Measurements from ENCODE around the gene ALDH2.
"Not testable (repeated sequence)": the region's sequence is repeated elsewhere in the genome, so short reads cannot be mapped to it uniquely, and the experiment has no call there.

Gene ALDH2

DNA sequence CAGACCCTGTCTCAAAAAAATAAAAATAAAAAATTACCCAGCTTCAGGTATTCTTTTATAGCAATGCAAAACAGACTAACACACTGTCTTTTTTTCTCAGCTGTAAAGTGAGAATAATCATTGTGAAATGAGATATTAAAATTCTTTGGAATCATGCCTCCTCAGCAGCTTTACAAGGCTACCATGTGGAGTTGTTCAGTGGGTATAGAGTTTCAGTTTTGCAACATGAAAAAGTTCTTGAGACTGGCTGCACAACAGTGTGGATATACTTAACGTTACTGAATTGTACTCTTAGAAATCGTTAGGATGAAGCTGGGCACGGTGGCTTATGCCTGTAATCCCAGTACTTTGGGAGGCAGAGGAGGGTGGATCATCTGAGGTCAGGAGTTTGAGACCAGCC, 59.6 kb downstream of the ALDH2 start:
- no peak for DNase-seq (ENCODE audit: low read depth in 2 of 2)

DNA sequence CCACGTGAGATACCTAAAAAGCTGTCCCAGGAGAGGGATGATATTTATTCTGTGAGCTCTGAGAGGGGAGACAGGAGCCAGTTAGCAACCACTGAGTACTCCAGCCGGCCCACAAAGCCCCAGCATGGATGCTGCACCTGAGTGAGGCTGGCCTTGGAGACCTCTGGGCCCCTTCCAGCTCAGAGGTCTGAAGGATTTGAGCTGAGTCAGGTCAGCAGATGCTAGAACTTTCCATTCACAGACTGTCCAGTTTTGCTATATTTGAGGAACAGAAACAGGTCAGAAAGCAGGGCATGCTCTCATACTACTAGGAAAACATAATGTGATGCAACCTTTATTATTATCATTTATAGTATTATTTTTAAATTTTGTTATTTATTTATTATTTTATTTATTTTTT, 60.3 kb downstream of the ALDH2 start:
- no peak for DNase-seq (ENCODE audit: low read depth in 2 of 2)

DNA sequence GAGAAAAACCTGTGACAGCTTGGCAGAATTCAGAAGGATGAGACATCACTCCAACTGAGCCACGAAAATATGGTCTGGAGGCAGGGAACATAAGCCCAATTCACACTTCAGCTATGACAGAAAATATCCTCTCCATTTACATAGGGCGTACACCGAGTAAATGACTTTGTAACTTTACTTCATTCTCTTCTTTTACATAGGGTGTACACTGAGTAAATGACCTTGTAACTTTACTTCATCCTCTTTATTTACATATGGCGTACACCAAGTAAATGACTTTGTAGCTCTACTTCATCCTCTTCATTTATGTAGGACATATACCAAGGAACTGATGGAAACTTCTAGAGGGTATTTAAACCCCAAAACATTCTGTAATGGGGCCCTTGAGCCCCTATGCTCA, 61.2 kb downstream of the ALDH2 start:
- no peak for DNase-seq (ENCODE audit: low read depth in 2 of 2)

DNA sequence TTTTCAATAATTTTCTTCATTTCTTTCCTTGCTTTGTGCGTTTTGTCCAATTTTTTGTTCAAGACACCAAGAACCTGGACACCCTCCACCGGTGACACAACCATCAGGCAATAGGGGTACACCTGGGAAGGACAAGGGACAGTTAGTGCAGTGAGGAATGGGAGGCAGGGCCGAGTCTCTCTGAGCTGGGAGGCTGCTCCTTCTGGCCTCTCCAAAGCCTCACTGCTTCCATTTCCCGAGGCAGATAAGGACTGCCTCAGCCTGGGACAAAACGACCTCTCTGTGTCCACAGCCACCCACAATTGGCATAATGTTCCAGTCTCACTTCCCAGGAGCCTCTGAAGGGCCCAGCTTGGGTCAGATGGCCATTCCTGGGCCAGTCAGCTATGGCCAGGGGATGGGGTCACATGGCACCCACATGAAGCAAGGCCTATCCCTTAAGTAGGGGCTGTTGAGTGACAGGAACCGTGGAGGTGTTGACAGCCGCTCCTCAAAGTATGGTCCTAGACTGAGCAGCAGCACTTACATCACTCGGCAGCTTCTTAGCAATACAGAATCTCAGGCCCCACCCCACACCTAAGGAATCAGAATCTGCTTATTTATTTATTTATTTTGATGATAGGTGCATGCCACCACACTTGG, 61.7 kb downstream of the ALDH2 start:
- no peak for DNase-seq (ENCODE audit: low read depth in 2 of 2)

DNA sequence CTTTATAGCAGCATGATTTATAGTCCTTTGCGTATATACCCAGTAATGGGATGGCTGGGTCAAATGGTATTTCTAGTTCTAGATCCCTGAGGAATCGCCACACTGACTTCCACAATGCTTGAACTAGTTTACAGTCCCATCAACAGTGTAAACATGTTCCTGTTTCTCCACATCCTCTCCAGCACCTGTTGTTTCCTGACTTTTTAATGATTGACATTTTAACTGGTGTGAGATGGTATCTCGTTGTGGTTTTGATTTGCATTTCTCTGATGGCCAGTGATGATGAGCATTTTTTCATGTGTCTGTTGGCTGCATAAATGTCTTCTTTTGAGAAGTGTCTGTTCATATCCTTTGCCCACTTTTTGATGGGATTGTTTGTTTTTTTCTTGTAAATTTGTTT, 62.9 kb downstream of the ALDH2 start:
- not testable (repeated sequence) for DNase-seq (ENCODE audit: low read depth in 2 of 2)

DNA sequence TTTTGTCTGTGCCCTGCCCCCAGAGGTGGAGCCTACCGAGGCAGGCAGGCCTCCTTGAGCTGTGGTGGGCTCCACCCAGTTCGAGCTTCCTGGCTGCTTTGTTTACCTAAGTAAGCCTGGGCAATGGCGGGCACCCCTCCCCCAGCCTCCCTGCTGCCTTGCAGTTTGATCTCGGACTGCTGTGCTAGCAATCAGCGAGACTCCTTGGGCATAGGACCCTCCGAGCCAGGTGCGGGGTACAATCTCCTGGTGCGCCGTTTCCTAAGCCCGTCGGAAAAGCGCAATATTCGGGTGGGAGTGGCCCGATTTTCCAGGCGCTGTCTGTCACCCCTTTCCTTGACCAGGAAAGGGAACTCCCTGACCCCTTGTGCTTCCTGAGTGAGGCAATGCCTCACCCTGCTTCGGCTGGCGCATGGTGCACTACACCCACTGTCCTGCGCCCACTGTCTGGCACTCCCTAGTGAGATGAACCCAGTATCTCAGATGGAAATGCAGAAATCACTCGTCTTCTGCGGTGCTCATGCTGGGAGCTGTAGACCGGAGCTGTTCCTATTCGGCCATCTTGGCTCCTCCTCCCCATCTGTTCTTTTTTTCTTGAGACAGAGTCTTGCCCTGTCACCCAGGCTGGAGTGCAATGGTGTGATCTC, 68.1 kb downstream of the ALDH2 start:
- DNase-seq (ENCODE audit: low read depth in 2 of 2) = not testable (repeated sequence)

DNA sequence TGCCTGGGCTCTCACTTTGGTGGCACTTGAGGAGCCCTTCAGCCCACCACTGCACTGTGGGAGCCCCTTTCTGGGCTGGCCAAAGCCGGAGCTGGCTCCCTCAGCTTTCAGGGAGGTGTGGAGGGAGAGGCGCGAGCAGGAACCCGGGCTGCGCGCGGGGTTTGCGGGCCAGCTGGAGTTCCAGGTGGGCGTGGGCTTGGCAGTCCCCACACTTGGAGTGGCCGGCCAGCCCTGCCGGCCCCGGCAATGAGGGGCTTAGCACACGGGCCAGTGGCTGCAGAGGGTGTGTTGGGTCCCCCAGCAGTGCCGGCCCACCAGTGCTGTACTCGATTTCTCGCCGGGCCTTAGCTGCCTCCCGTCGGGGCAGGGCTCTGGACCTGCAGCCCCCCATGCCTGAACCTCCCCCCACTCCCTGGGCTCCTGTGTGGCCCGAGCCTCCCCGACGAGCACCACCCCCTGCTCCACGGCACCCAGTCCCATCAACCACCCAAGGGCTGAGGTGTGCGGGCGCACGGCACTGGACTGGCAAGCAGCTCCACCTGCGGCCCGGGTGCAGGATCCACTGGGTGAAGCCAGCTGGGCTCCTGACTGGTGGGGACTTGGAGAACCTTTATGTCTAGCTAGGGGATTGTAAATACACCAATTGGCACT, 68.9 kb downstream of the ALDH2 start:
- not testable (repeated sequence) for DNase-seq (ENCODE audit: low read depth in 2 of 2)

DNA sequence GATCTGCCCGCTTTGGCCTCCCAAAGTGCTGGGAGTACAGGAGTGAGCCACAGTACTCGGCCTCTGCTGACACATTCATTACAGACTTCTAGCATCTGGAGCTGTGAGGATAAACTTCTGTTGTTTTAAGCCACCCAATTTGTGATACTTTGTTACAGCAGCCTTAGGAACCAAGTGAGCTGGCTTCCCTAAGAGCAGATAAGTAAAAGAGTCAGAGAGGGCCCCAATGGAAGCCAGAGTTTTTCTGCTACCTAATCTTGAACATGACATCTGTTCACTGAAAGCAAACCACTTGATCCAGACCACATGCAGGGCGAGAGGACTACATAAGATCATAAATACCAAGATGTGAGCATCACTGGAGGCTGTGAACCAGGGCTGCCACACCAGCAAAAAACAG, 71.6 kb downstream of the ALDH2 start:
- no peak for DNase-seq (ENCODE audit: low read depth in 2 of 2)

DNA sequence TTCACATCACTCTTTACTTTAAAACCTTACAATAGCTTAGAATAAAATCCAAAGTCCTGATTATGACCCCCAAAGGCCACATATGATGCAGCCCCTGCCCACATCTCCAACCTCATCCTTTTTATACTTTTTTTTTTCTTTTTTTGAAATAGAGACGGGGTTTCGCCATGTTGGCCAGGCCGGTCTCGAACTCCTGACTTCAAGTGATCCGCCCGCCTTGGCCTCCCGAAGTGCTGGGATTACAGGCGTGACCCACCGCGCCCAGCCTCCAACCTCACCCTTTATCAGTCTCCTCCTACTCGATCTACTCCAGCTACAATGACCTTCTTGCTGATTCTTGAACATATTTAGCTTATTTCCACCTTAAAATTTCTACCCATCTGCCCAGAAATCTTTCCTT, 74.1 kb downstream of the ALDH2 start:
- no peak for DNase-seq (ENCODE audit: low read depth in 2 of 2)

DNA sequence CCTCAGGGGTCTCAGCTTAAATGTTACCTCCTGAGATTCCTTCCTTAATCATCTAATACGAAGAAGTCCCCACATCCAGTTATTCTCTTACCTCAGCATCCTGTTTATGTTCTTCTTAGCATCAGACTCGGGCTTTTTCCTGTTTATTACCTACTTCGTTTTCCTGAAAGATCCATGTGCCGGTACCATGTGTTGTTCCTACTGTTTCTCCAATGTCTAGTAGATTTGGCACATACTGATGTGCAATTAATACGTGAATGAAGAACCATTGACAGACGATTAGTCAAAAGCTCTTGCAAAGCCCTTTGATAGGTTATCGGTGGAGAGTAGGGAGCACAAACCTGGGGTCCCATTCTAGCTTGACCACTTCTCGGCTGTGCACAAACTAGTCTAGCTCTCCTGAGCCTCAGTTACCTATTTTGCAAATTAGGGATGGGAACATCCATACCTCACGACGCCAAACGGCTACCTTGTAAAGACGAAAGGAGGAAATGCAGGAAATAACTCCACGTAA, 74.6 kb downstream of the ALDH2 start:
- DNase-seq (ENCODE audit: low read depth in 2 of 2) = no peak

DNA sequence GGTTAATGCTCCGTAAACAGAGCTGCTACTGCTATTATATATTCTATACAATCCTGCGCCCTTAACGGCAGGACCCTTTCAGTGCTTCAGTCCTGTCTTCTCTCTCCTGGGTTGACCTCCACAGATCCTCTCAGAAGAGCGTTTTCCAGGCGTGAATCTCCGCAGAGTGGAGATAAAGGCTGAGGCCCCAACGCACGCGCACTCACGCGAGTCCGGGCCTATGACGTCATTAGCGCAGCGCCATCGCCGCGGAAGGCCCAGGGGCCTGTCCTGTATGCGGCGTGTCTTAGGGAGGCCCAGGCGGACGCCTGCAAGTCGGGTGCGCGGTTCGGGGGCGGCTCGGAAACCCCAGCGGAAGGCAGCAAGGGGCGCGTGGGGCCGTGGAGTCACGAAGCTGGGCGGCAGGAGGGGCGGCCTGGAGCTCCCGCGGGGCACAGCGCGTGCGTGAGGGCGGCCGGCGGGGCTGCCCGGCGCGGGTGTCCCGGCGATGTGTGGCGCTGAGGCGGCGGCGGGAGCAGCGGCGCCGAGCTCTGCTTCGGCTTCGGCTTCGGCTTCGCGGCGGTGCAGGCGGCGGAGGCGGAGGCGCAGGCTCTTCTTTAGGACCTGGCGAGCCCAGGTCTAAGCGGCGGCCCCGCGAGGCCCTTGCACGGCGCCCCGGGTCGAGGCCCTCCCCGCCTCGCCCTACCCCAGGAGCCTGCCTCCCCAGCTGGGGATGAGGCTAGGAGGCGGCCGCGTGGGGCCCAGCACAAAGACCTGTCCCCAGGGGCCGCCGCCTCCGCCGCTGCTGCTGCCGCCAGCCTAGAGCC, 75.2 kb downstream of the ALDH2 start, which contains the start of gene MAPKAPK5:
MAPKAPK5 (plus strand) TSS at position 479 of the 806 bp plus-strand sequence. CDS start 506 bp downstream, outside the sequence.
- peak; percentile 90 to 92 for DNase-seq (ENCODE audit: low read depth in 2 of 2)

DNA sequence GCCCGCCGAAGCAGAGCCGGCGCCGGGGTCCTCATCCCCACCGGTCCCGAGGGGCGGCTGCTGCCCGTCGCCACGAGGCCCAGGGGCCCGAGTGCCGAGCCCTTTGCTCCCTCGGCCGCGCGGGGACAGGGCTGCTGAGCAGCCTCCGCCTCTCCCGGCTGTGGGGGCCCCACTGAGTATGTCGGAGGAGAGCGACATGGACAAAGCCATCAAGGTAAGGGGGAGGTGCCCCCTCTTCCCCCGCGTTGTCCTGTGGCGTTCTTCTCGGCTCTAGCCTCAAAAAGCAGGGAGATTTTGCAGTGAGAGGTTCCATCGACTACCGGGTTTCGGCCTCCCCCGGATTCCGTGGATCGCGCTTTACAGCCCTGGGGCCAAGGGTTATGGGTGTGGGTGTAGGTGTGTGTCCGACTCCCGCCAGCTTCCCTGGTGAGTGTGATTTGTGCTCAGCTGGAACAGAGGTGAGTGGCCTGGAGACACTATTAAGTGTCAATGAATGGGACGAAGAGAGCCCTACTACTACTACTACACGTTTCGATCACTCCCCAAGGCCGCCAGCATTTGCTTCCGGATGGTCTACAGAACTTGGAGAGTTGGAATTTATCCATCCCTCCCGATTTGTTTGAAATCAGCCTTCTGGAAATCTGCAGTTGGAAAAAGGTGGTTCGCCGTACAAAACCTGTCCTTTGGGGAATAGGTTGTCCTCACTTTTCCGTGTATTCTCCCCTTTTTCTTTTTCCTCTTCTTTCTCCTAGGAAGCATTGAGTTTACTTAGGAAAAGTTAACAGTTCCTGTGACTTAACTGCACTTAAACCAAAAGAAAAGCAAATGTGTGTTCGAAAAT, 76.0 kb downstream of the ALDH2 start:
- DNase-seq (ENCODE audit: low read depth in 2 of 2) = no peak

DNA sequence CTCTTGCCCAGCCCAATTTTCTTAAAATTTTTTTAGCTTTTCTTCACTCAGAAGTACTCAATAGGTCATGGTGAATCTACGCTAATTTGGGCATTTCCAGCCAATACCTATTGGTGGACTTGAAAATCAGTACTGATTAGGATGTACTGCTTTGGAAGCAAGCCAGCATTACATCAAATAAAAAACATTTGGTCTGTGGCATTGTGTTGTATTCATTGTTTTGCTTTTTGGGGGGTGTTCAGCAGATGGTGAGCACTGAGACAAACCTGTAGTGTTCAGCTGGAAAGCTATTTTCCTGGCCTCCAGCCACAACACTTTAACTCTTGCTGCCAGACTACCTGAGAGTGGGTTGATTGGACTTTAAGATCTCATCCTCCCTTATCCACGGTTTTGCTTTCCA, 79.3 kb downstream of the ALDH2 start:
- DNase-seq (ENCODE audit: low read depth in 2 of 2) = no peak

DNA sequence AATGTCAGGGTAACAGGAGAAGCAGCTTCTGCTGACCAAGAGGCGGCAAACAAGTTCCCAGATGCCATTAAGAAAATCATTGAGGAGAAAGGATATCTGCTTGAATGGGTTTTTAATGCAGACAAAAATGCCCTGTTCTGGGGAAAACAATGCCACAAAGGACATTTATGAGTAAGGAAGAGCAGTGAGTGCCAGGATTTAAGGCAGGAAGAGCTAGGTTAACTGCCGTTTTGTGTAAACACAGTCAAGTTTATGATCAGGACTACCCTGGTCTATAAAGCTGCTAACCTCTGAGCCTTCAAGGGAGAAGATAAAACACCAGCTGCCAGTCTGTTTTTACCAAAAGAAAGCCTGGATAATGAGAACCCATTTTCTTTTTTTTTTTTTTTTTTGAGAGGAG, 83.8 kb downstream of the ALDH2 start:
- no peak for DNase-seq (ENCODE audit: low read depth in 2 of 2)

DNA sequence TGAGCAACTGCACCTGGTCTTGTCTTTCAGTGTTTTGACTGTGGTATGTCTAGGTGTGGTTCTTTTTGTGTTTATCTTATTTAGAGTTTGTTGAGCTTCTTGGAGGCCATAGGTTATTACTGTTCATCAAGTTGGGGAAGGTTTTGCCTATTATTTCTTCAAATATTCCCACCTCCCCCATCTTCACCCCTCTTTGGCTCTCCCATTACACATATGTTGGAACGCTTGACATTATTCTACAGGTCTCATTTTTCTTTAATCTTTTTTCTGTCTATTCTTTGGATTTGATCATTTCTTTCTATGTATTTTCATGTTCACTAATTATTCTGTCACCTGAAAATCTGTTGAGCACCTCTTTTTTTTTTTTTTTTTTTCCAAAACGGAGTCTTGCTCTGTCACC, 91.5 kb downstream of the ALDH2 start:
- DNase-seq (ENCODE audit: low read depth in 2 of 2) = no peak

DNA sequence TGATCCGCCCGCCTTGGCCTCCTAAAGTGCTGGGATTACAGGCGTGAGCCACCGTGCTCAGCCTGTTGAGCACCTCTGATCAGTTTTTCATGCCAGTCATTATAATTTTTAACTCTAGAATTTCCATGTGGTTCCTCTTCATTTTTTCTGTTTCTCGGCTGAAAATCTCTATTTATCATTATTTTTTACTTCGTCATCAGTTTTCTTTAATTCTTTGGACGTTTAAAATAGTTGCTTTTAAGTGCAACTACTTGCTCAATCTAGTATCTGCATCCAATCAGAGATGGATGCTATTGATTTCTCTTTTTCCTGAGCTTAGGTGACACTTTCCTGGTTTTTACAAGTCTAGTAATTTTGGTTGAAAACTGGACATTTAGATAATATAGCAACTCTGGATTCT, 92.0 kb downstream of the ALDH2 start:
- DNase-seq (ENCODE audit: low read depth in 2 of 2) = no peak

DNA sequence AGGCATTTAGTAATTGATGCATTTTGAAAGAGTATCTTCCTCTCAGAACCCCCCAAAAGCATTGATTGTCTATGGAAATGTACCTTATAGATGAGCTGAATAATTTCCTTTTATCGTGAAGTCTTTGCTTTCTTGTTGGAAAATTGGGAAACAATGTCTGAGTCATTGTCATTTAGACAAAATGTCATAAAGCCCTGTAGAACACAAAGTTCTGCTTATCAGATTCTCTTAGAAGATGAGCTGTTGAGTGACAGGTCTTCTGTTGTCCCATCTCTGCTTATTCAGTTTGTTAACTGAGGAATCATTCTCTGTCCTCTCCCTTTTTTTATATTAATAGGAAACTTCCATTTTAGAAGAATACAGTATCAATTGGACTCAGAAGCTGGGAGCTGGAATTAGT, 98.2 kb downstream of the ALDH2 start:
- no peak for DNase-seq (ENCODE audit: low read depth in 2 of 2)
